Breast epithelium (tissue), 3 donors: Measurements from ENCODE around the gene KCNV2.

Experiments used
- CTCF ChIP-seq, 3 donors: fragments of 450-650 bp; IDR thresholded peaks; one replicate each; pipeline ENCODE4 v1.5.1; 2016 to 2017; ENCODE audit warnings: antibody characterized with exemption in 3 of 3, mild to moderate bottlenecking in 3 of 3, moderate library complexity in 3 of 3
- POLR2A ChIP-seq: fragments of 450-650 bp; IDR thresholded peaks from one replicate; pipeline ENCODE4 v1.6.1; 2016; ENCODE audit warnings: antibody characterized with exemption, mild to moderate bottlenecking, moderate library complexity
- POLR2AphosphoS5 ChIP-seq, 3 donors: sonication (generic); formaldehyde crosslinking; IDR thresholded peaks; one replicate each; pipeline ENCODE4 v1.6.1; 2017; ENCODE audit warnings: antibody characterized with exemption in 3 of 3

- TF ChIP-seq CTCF (IDR thresholded peaks at IDR 0.05): no peak
- no peak for TF ChIP-seq POLR2AphosphoS5 (IDR thresholded peaks at IDR 0.05)
- TF ChIP-seq POLR2A: no peak
Observed at GRCh38 chr9:2720179-2720654, 2.9 kb downstream of the KCNV2 start.
